Ascending aorta (tissue), 2 donors: ENCODE data around the gene CLCN2. TPM values are rescaled to one million over a fixed set of nuclear protein-coding genes. Genes with fewer than 3 reads are reported as not detected.

Experiments used
- DNase-seq, 2 donors: peaks; one replicate each; pipeline ENCODE4 v3.0.0-alpha.2; 2019; ENCODE audit warnings: low spot score in 2 of 2
- H3K27ac ChIP-seq, 2 donors: fragments of 200-600 bp; sonication (generic); one replicate each; pipeline ENCODE4 v1.5.1; 2016 to 2017; ENCODE audit warnings: mild to moderate bottlenecking in 1 of 2
- H3K27me3 ChIP-seq: fragments of 200-600 bp; sonication (generic); one replicate; pipeline ENCODE4 v1.5.1; 2017
- H3K36me3 ChIP-seq, 2 donors: fragments of 200-600 bp; sonication (generic); one replicate each; pipeline ENCODE4 v1.5.1; 2016
- H3K4me1 ChIP-seq, 2 donors: fragments of 200-600 bp; sonication (generic); one replicate each; pipeline ENCODE4 v1.5.1; 2016 to 2017; ENCODE audit warnings: mild to moderate bottlenecking in 1 of 2
- H3K4me3 ChIP-seq, 2 donors: fragments of 200-600 bp; sonication (generic); one replicate each; pipeline ENCODE4 v1.5.1; 2016 to 2017; ENCODE audit warnings: mild to moderate bottlenecking in 1 of 2
- H3K9me3 ChIP-seq, 2 donors: fragments of 200-600 bp; sonication (generic); one replicate each; pipeline ENCODE4 v1.5.1; 2016
- CTCF ChIP-seq, 3 experiments: fragments of 200-600 bp in 2 of 3; fragments of 450-650 bp in 1 of 3; sonication (generic) in 2 of 3; IDR thresholded peaks; one replicate each; pipeline ENCODE4 v1.5.1; 2016 to 2019; ENCODE audit warnings: antibody characterized with exemption in 3 of 3, mild to moderate bottlenecking in 1 of 3, moderate library complexity in 1 of 3
- intact Hi-C: fragments of 100-400 bp; cut with DNase I; formaldehyde crosslinking; loops from one replicate; pipeline ENCODE4 v1.15.1; 2023
- total RNA-seq: library from RNA; depleted of rRNA; stranded (reverse); fragments of >200 nt; gene quantifications from one replicate; pipeline ENCODE4 v1.1.0, GENCODE V29; 2016

The CLCN2 gene
- total RNA-seq, 1 donor from 2014 or later = 31.2 TPM

GRCh38 chr3:184327171-184327570, 34.2 kb downstream of the CLCN2 start:
- Histone ChIP-seq H3K27ac (no peak overlapping the region), H3K4me3 (no peak overlapping the region), H3K36me3 (peaks cover 100% of the 10 kb centered on the region in 2 donors), H3K4me1 (no peaks in the 10 kb centered on the region), H3K9me3 (no peaks in the 10 kb centered on the region), H3K27me3 (no peaks in the 10 kb centered on the region)
- intact Hi-C loops = no loop called here
- TF ChIP-seq CTCF (IDR thresholded peaks at IDR 0.05) = no peak
- no peak for DNase-seq

GRCh38 chr3:184325715-184326369, 35.6 kb downstream of the CLCN2 start:
- Histone ChIP-seq H3K9me3 (no peaks in the 10 kb centered on the region), H3K36me3 (peaks cover 100% of the 10 kb centered on the region in 2 donors), H3K27me3 (no peaks in the 10 kb centered on the region), H3K4me1 (peaks cover 1 to 2% of the 10 kb centered on the region in 2 donors), H3K27ac (no peak overlapping the region), H3K4me3 (no peak overlapping the region)
- TF ChIP-seq CTCF (IDR thresholded peaks at IDR 0.05) = no peak
- intact Hi-C loops = no loop called here
- no peak for DNase-seq

GRCh38 chr3:184325269-184325668, 36.1 kb downstream of the CLCN2 start:
- DNase-seq = no peak
- TF ChIP-seq CTCF (IDR thresholded peaks at IDR 0.05) = no peak
- Histone ChIP-seq H3K4me1 (peaks cover 7 to 8% of the 10 kb centered on the region in 2 donors), H3K4me3 (no peak overlapping the region), H3K27me3 (no peaks in the 10 kb centered on the region), H3K36me3 (peaks cover 99 to 100% of the 10 kb centered on the region in 2 donors), H3K27ac (peak overlapping the region in 1 of 2 donors; percentile 43), H3K9me3 (no peaks in the 10 kb centered on the region)
- intact Hi-C loops = no loop called here

- Histone ChIP-seq H3K9me3 (no peaks in the 10 kb centered on the region), H3K4me3 (no peak overlapping the region), H3K4me1 (peaks cover 16 to 20% of the 10 kb centered on the region in 2 donors), H3K36me3 (peaks cover 83 to 84% of the 10 kb centered on the region in 2 donors), H3K27me3 (no peaks in the 10 kb centered on the region), H3K27ac (peak overlapping the region in 1 of 2 donors; percentile 43)
- intact Hi-C loops = no loop called here
- no peak for TF ChIP-seq CTCF (IDR thresholded peaks at IDR 0.05)
- no peak for DNase-seq
Observed at GRCh38 chr3:184323696-184324095, 37.7 kb downstream of the CLCN2 start.

GRCh38 chr3:184322731-184323487, 38.5 kb downstream of the CLCN2 start:
- peak in 1 of 2 donors; percentile 82 for DNase-seq
- TF ChIP-seq CTCF (IDR thresholded peaks at IDR 0.05) = no peak
- Histone ChIP-seq H3K36me3 (peaks cover 75 to 77% of the 10 kb centered on the region in 2 donors), H3K27me3 (no peaks in the 10 kb centered on the region), H3K4me1 (peaks cover 21 to 26% of the 10 kb centered on the region in 2 donors), H3K4me3 (no peak overlapping the region), H3K27ac (peak overlapping the region; percentile 43 to 44), H3K9me3 (no peaks in the 10 kb centered on the region)
- intact Hi-C loops = no loop called here
